Vagina (tissue), 2 donors: Measurements from ENCODE around the gene GLDC.

Experiments used
- POLR2AphosphoS5 ChIP-seq, 2 donors: sonication (generic); formaldehyde crosslinking; IDR thresholded peaks; one replicate each; pipeline ENCODE4 v1.9.0; 2017; ENCODE audit warnings: antibody characterized with exemption in 2 of 2, mild to moderate bottlenecking in 2 of 2, low read depth in 1 of 2; ENCODE audit not compliant: insufficient read depth in 1 of 2
- TF ChIP-seq, protein P1 (sequence below), 3 experiments: fragments of 450-650 bp in 2 of 3; fragments of 200-600 bp in 1 of 3; sonication (generic) in 1 of 3; IDR thresholded peaks; one replicate each; pipeline ENCODE4 v1.5.1; 2017 to 2019; ENCODE audit warnings: antibody characterized with exemption in 3 of 3, mild to moderate bottlenecking in 2 of 3, moderate library complexity in 2 of 3

DNA sequence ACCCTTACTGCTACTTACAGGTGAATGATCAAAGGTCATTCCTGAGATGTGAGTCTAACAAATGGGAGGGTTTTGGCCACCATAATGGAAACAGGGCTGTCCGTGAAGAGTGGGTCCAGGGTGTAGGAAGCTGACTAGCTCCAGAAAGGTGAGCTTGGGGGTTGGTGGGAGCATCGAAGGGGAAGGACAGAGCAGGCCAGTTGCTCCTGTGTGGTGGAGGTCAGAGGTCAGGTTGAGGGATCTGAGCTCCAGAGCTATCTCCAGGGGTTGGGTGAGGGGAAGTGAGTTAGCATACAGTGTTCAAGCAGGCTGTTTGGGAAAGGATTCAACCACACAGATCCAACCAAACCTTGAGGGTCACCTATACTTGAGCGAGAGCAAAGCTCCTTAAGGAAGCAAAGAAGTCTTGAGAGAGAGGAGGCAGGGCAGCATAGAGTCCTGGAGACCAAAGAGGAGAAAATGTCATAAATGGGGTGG is 18.7 kb upstream of the GLDC start:
- TF ChIP-seq, protein P1, sequence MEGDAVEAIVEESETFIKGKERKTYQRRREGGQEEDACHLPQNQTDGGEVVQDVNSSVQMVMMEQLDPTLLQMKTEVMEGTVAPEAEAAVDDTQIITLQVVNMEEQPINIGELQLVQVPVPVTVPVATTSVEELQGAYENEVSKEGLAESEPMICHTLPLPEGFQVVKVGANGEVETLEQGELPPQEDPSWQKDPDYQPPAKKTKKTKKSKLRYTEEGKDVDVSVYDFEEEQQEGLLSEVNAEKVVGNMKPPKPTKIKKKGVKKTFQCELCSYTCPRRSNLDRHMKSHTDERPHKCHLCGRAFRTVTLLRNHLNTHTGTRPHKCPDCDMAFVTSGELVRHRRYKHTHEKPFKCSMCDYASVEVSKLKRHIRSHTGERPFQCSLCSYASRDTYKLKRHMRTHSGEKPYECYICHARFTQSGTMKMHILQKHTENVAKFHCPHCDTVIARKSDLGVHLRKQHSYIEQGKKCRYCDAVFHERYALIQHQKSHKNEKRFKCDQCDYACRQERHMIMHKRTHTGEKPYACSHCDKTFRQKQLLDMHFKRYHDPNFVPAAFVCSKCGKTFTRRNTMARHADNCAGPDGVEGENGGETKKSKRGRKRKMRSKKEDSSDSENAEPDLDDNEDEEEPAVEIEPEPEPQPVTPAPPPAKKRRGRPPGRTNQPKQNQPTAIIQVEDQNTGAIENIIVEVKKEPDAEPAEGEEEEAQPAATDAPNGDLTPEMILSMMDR (IDR thresholded peaks at IDR 0.05): no peak
- TF ChIP-seq POLR2AphosphoS5 (IDR thresholded peaks at IDR 0.05; ENCODE audit: insufficient read depth in 1 of 2, low read depth in 1 of 2): no peak
